Measurements from ENCODE around the gene SELENOS.

The SELENOS gene

GRCh38 chr15:101258238-101259144 lies 18.8 kb downstream of the SELENOS start:
- DNase-seq = peak in 41 of 42 donors; percentile 41 to 89 (median 74)
- intact Hi-C loops (cut with DNase I) = loop anchor here (2.0 kb wide), 1 partner anchor 244 kb away; no protein-coding TSS in a partner anchor

DNA sequence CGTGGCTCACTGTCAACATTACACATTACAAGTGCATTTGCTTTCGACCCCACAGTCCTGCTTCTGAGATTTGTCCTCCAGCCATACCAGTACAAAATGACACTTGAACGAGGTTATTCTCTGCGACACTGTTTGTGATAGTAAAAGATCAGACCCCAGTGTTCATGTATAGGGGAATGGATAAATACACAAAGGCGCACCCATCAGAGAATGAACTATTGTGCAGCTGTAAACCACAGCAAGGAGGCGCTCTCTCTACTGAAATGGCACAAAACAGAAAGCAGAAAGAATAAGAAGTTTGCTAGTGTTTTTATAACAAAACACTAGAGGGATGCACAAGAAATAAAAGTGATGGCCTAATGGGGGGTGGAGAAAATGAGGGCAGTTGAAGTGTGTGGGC lies 20.5 kb downstream of the SELENOS start:
- intact Hi-C loops (cut with DNase I) = no loop called here
- no peak for DNase-seq

DNA sequence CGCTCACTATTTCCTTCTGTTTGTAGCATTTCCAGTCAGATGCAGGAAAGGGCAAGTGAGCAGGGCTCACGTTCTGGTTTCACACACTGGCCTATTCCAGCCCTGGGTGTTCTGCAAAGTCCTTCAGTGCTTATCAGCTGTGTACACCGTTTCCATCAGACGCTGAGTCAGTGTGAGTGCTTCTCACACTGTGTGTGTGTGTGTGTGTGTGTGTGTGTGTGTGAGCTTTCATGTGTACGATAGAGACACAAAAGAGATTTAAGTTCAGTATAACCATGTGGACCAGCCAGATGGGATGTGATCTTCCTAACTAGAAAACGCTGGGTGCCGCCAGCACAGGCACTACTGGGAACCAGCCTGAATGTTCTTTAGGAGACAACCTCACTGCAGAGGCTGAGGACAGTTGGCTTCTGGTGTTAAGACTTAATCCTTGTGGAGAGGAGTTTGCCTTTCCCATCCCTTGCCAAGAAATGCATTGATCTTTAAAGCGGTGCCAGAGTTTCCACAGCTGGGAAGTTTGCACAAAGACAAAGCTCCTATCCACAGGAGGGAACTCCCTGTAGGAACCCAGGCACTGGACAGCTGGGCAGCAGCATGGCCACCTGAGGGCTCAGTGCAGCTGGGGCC lies 21.6 kb downstream of the SELENOS start:
- intact Hi-C loops (cut with DNase I) = no loop called here
- DNase-seq = no peak

DNA sequence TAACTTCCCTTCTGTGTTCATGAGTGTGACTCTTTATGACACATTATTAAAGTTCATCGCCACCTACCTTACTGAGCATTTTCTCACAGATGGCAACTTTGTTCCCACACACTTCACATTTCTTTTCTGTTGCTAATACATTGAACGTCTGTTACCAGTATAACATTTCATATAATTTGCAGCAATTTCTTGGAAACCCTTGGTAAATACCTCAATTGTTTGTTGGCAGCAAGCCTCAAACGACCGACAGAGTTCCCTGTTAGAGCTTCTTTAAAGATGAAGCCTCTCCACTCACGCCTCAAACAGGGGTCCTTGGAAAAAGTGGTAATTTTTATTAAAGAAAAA lies 22.3 kb downstream of the SELENOS start:
- peak in 1 of 42 donors; percentile 16 for DNase-seq
- intact Hi-C loops (cut with DNase I) = no loop called here

GRCh38 chr15:101254157-101255050 lies 22.9 kb downstream of the SELENOS start:
- no peak for DNase-seq
- intact Hi-C loops (cut with DNase I) = no loop called here

GRCh38 chr15:101252836-101253235 lies 24.4 kb downstream of the SELENOS start:
- intact Hi-C loops (cut with DNase I) = loop anchor here (2.0 kb wide), 1 partner anchor 164 kb away; no protein-coding TSS in a partner anchor
- no peak for DNase-seq

GRCh38 chr15:101251830-101252820 lies 25.2 kb downstream of the SELENOS start, which contains the start of gene CHSY1:
Gene CHSY1 (minus strand): TSS chr15:101252048. CDS start chr15:101251456, 592 bp downstream.
- intact Hi-C loops (cut with DNase I) = loop anchor here (2.0 kb wide), 1 partner anchor 163 kb away; no protein-coding TSS in a partner anchor
- peak; percentile 82 to 96 (median 92) for DNase-seq

- intact Hi-C loops (cut with DNase I) = no loop called here
- DNase-seq = peak in 23 of 42 donors; percentile 12 to 83 (median 51)
Observed at GRCh38 chr15:101250873-101251829, 26.1 kb downstream of the SELENOS start.

DNA sequence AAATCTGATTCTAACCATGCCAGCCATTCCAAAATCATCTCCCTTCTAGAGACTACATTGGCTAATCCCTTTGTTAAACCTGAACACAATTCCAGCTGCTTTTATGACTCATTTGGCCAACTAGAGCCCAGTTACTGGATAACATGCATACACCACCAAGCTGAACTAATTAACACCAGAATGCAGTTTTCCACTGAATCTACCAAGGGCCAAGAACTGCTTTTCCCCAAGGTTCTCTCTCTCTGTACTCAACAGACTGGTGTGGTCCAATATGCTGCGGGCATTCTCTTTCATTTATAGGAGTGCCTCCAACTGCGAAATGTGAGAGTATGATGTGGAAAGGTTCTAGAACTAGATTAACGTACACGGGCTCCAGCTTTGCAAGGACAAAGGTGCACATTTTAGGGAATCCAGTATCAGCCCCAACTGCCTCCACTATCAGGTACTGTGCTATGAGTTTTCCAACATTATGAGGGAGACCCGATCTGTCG lies 26.9 kb downstream of the SELENOS start:
- intact Hi-C loops (cut with DNase I) = no loop called here
- no peak for DNase-seq

- no peak for DNase-seq
- intact Hi-C loops (cut with DNase I) = no loop called here
Observed at GRCh38 chr15:101248274-101248673, 29.0 kb downstream of the SELENOS start.

- intact Hi-C loops (cut with DNase I) = no loop called here
- no peak for DNase-seq
Observed at GRCh38 chr15:101246824-101247745, 30.2 kb downstream of the SELENOS start.

GRCh38 chr15:101246391-101246790 lies 30.9 kb downstream of the SELENOS start:
- intact Hi-C loops (cut with DNase I) = no loop called here
- no peak for DNase-seq

- intact Hi-C loops (cut with DNase I) = no loop called here
Observed at GRCh38 chr15:101244889-101245668, 32.2 kb downstream of the SELENOS start.

GRCh38 chr15:101244036-101244781 lies 33.1 kb downstream of the SELENOS start:
- intact Hi-C loops (cut with DNase I) = no loop called here
- DNase-seq = no peak

More at GRCh38 chr15:101244889-101245668, 32.2 kb downstream of the SELENOS start:
- peak in 13 of 42 donors; percentile 14 to 77 (median 40) for DNase-seq
